Measurements from ENCODE around the gene TXNDC2.
A peak's percentile ranks its signal among the peaks of the same experiment; 100 is the strongest.

- TF ChIP-seq EP300 (IDR thresholded peaks at IDR 0.05) = no peak
- TF ChIP-seq POLR2A (IDR thresholded peaks at IDR 0.05) = no peak
- TF ChIP-seq CTCF (IDR thresholded peaks at IDR 0.05) = no peak
- peak; percentile 48 for TF ChIP-seq POLR2AphosphoS5 (IDR thresholded peaks at IDR 0.05)
Measured at GRCh38 chr18:9846162-9846925, 39.4 kb upstream of the TXNDC2 start.
